ENCODE data around the gene MICU1. TPM values are rescaled to one million over a fixed set of nuclear protein-coding genes. Genes with fewer than 3 reads are reported as not detected.

The MICU1 gene
- total RNA-seq, 1 experiment from 2014 or later = 36.0 TPM

DNA sequence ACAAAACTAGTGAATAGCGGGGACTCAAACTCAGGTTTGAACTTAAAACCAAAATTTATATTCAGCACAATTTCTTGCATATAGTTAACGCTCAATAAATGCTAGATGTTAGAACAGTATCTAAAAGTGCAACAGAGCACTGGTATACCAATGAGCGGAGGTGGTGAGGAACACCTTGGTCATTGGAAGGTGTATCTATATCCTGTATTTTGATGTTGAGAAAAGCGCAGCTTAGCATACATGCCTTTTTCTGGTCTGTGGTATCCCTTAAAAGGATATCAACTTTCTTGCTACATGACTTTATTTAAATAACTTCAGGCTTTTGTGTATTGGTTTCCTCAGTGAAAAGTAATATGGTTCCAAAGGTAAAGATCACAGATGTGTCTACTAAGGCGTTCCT lies 237.8 kb downstream of the MICU1 start (continued):
- TF ChIP-seq ZNF512 (CRISPR knock-in tag; IDR thresholded peaks at IDR 0.05; ENCODE audit: borderline replicate concordance) (no peak), AFF4 (CRISPR knock-in tag; IDR thresholded peaks at IDR 0.05; ENCODE audit: borderline replicate concordance) (no peak), E2F4 (CRISPR knock-in tag; IDR thresholded peaks at IDR 0.05; ENCODE audit: borderline replicate concordance, low read depth) (no peak)
- TF ChIP-seq, protein P1, sequence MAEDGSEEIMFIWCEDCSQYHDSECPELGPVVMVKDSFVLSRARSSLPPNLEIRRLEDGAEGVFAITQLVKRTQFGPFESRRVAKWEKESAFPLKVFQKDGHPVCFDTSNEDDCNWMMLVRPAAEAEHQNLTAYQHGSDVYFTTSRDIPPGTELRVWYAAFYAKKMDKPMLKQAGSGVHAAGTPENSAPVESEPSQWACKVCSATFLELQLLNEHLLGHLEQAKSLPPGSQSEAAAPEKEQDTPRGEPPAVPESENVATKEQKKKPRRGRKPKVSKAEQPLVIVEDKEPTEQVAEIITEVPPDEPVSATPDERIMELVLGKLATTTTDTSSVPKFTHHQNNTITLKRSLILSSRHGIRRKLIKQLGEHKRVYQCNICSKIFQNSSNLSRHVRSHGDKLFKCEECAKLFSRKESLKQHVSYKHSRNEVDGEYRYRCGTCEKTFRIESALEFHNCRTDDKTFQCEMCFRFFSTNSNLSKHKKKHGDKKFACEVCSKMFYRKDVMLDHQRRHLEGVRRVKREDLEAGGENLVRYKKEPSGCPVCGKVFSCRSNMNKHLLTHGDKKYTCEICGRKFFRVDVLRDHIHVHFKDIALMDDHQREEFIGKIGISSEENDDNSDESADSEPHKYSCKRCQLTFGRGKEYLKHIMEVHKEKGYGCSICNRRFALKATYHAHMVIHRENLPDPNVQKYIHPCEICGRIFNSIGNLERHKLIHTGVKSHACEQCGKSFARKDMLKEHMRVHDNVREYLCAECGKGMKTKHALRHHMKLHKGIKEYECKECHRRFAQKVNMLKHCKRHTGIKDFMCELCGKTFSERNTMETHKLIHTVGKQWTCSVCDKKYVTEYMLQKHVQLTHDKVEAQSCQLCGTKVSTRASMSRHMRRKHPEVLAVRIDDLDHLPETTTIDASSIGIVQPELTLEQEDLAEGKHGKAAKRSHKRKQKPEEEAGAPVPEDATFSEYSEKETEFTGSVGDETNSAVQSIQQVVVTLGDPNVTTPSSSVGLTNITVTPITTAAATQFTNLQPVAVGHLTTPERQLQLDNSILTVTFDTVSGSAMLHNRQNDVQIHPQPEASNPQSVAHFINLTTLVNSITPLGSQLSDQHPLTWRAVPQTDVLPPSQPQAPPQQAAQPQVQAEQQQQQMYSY (CRISPR knock-in tag; IDR thresholded peaks at IDR 0.05) = no peak
- TF ChIP-seq, protein P2, sequence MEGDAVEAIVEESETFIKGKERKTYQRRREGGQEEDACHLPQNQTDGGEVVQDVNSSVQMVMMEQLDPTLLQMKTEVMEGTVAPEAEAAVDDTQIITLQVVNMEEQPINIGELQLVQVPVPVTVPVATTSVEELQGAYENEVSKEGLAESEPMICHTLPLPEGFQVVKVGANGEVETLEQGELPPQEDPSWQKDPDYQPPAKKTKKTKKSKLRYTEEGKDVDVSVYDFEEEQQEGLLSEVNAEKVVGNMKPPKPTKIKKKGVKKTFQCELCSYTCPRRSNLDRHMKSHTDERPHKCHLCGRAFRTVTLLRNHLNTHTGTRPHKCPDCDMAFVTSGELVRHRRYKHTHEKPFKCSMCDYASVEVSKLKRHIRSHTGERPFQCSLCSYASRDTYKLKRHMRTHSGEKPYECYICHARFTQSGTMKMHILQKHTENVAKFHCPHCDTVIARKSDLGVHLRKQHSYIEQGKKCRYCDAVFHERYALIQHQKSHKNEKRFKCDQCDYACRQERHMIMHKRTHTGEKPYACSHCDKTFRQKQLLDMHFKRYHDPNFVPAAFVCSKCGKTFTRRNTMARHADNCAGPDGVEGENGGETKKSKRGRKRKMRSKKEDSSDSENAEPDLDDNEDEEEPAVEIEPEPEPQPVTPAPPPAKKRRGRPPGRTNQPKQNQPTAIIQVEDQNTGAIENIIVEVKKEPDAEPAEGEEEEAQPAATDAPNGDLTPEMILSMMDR (IDR thresholded peaks at IDR 0.05) = no peak
- TF ChIP-seq, protein P3, sequence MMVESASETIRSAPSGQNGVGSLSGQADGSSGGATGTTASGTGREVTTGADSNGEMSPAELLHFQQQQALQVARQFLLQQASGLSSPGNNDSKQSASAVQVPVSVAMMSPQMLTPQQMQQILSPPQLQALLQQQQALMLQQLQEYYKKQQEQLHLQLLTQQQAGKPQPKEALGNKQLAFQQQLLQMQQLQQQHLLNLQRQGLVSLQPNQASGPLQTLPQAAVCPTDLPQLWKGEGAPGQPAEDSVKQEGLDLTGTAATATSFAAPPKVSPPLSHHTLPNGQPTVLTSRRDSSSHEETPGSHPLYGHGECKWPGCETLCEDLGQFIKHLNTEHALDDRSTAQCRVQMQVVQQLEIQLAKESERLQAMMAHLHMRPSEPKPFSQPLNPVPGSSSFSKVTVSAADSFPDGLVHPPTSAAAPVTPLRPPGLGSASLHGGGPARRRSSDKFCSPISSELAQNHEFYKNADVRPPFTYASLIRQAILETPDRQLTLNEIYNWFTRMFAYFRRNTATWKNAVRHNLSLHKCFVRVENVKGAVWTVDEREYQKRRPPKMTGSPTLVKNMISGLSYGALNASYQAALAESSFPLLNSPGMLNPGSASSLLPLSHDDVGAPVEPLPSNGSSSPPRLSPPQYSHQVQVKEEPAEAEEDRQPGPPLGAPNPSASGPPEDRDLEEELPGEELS (CRISPR knock-in tag; IDR thresholded peaks at IDR 0.05) = no peak
- TF ChIP-seq, protein P4, sequence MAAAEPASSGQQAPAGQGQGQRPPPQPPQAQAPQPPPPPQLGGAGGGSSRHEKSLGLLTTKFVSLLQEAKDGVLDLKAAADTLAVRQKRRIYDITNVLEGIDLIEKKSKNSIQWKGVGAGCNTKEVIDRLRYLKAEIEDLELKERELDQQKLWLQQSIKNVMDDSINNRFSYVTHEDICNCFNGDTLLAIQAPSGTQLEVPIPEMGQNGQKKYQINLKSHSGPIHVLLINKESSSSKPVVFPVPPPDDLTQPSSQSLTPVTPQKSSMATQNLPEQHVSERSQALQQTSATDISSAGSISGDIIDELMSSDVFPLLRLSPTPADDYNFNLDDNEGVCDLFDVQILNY (CRISPR knock-in tag; IDR thresholded peaks at IDR 0.05) = no peak

- no peaks in the 10 kb centered on the region for H3K27me3 Mint-ChIP-seq (ENCODE audit: low read depth)
- CTCF ChIA-PET = no interaction called here
- POLR2A ChIA-PET = interaction anchor here (0.7 kb wide), 1 partner anchor 606 kb away, joined by 3 read pairs; no protein-coding TSS in a partner anchor
- H3K4me3 Mint-ChIP-seq = no peak overlapping the region
- no peak overlapping the region for H3K27ac Mint-ChIP-seq
- H3K9me3 Mint-ChIP-seq = no peaks in the 10 kb centered on the region
- ATAC-seq (no peak), DNase-seq (ENCODE audit: low spot score) (no peak)
- H3K4me1 Mint-ChIP-seq = peaks cover 20% of the 10 kb centered on the region
- H3K36me3 Mint-ChIP-seq = no peaks in the 10 kb centered on the region
- no peak for TF ChIP-seq OVOL2 (CRISPR knock-in tag; IDR thresholded peaks at IDR 0.05; ENCODE audit: borderline replicate concordance)
- TF ChIP-seq, protein P2 (IDR thresholded peaks at IDR 0.05) = no peak
- no peak for TF ChIP-seq GRHL2 (CRISPR knock-in tag; IDR thresholded peaks at IDR 0.05; ENCODE audit: insufficient replicate concordance, severe bottlenecking)
- TF ChIP-seq AFF4 (CRISPR knock-in tag; IDR thresholded peaks at IDR 0.05; ENCODE audit: borderline replicate concordance) = no peak
- TF ChIP-seq, protein P5, sequence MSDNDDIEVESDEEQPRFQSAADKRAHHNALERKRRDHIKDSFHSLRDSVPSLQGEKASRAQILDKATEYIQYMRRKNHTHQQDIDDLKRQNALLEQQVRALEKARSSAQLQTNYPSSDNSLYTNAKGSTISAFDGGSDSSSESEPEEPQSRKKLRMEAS (CRISPR knock-in tag; IDR thresholded peaks at IDR 0.05) = no peak
Observed at GRCh38 chr10:72386916-72387586, 238.8 kb downstream of the MICU1 start.
